ENCODE data around the gene SWI5.

The SWI5 gene

DNA sequence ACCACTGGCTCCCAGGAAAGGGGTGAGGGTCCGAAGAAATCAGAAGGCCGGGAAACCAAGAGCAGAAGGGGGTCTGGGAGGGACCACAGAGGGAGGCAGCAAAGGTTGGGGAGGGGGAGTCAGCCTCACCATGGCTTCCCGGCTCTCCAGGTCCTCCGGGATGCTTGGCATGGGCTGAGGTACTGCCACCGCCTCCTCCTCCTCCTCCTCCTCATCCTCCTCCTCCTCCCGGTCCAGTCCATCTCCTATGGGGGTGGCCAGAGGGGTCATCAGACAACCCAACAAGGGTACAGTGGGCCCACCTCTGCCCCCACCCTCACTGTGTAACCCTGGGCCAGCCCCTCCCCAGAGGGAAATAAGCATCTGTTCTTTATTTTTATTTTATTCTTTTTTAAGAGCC, 17.8 kb upstream of the SWI5 start:
- no peak for TF ChIP-seq EZH2phosphoT487 (IDR thresholded peaks at IDR 0.05; ENCODE audit: borderline replicate concordance, low read length)
- TF ChIP-seq, protein P1, sequence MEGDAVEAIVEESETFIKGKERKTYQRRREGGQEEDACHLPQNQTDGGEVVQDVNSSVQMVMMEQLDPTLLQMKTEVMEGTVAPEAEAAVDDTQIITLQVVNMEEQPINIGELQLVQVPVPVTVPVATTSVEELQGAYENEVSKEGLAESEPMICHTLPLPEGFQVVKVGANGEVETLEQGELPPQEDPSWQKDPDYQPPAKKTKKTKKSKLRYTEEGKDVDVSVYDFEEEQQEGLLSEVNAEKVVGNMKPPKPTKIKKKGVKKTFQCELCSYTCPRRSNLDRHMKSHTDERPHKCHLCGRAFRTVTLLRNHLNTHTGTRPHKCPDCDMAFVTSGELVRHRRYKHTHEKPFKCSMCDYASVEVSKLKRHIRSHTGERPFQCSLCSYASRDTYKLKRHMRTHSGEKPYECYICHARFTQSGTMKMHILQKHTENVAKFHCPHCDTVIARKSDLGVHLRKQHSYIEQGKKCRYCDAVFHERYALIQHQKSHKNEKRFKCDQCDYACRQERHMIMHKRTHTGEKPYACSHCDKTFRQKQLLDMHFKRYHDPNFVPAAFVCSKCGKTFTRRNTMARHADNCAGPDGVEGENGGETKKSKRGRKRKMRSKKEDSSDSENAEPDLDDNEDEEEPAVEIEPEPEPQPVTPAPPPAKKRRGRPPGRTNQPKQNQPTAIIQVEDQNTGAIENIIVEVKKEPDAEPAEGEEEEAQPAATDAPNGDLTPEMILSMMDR (IDR thresholded peaks at IDR 0.05; ENCODE audit: low read depth, low read length, poor library complexity, severe bottlenecking), result no peak
- H3K36me3 ChIP-seq (ENCODE audit: control insufficient read depth, low read length), result no peaks in the 10 kb centered on the region; the same call in 1 of the 2 replicates

DNA sequence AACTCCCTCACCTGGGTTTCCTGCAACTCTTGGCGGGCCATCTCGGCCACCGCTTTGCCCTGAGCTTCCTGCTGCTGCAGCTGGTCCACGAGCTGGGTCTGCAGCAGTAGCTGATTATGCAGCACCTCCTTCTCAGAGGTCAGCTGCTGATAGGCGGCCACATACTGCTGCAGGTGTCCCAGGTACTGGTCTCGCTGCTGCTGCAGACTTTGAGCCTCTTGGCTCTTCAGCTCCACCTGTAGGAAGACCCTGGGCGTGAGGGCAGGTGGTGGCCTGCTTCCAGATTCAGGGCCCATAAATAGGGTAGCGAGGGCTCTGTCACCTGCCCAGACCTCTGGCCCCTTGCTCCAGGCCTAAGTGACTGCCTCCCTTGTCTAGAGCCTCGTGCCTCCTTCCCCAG, 16.9 kb upstream of the SWI5 start:
- Histone ChIP-seq H3K4me2 (ENCODE audit: low read length) (no peak overlapping the region), H3K79me2 (ENCODE audit: control insufficient read depth, low read length) (no peaks in the 10 kb centered on the region), H3K27ac (ENCODE audit: low read depth, low read length) (no peak overlapping the region), H3K9me3 (ENCODE audit: control insufficient read depth, insufficient read depth, low read length) (no peaks in the 10 kb centered on the region), H3K27me3 (ENCODE audit: control insufficient read depth, low read length) (no peaks in the 10 kb centered on the region; the same call in 1 of the 2 replicates), H3K4me3 (ENCODE audit: low read length) (no peak overlapping the region), H3K9me2 (replicated peaks; ENCODE audit: control insufficient read depth, low read length) (no peaks in the 10 kb centered on the region), H4K20me1 (ENCODE audit: control insufficient read depth, insufficient read depth, low read depth, low read length) (no peaks in the 10 kb centered on the region; the same call in 1 of the 2 replicates), H3K4me1 (ENCODE audit: control insufficient read depth, low read length) (no peaks in the 10 kb centered on the region), H3F3A (ENCODE audit: control insufficient read depth, insufficient read depth) (no peaks in the 10 kb centered on the region), H3K36me3 (ENCODE audit: control insufficient read depth, low read length) (no peaks in the 10 kb centered on the region; the same call in 1 of the 2 replicates)
- TF ChIP-seq, protein P1 (IDR thresholded peaks at IDR 0.05; ENCODE audit: low read depth, low read length, poor library complexity, severe bottlenecking), result no peak
- no peak for TF ChIP-seq EZH2phosphoT487 (IDR thresholded peaks at IDR 0.05; ENCODE audit: borderline replicate concordance, low read length)

More for the DNA sequence above, 17.8 kb upstream of the SWI5 start:
- Histone ChIP-seq H3F3A (ENCODE audit: control insufficient read depth, insufficient read depth) (no peaks in the 10 kb centered on the region), H3K4me2 (ENCODE audit: low read length) (no peak overlapping the region), H3K79me2 (ENCODE audit: control insufficient read depth, low read length) (no peaks in the 10 kb centered on the region), H3K9me2 (replicated peaks; ENCODE audit: control insufficient read depth, low read length) (no peaks in the 10 kb centered on the region), H3K4me3 (ENCODE audit: low read length) (no peak overlapping the region), H3K27ac (ENCODE audit: low read depth, low read length) (no peak overlapping the region), H3K27me3 (ENCODE audit: control insufficient read depth, low read length) (peaks cover under 1% of the 10 kb centered on the region; the same call in 1 of the 2 replicates), H3K4me1 (ENCODE audit: control insufficient read depth, low read length) (peaks cover 1% of the 10 kb centered on the region), H4K20me1 (ENCODE audit: control insufficient read depth, insufficient read depth, low read depth, low read length) (no peaks in the 10 kb centered on the region; the same call in 1 of the 2 replicates), H3K9me3 (ENCODE audit: control insufficient read depth, insufficient read depth, low read length) (no peaks in the 10 kb centered on the region)

DNA sequence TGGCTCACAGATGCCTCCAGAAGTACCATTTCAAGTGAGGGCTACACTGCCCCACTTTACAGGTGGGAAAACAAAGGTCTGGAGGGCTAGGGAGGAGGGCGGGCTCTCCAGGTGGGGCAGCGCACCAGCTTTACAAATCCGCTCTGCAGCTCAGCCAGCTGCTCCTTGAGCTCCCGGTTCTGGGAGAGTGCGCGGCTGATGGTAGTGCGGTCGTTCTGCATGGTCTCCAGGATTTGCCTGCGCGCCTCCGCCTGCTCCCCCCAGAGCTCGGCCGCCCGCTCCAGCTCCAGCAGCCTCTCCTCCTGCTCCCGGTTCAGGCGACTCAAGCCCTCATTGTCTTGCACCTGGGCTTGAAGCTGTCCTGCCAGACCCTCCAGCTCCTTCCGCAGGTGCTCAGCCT, 15.7 kb upstream of the SWI5 start:
- no peaks in the 10 kb centered on the region for H3K9me2 ChIP-seq (replicated peaks; ENCODE audit: control insufficient read depth, low read length)
- no peak overlapping the region for H3K27ac ChIP-seq (ENCODE audit: low read depth, low read length)
- no peaks in the 10 kb centered on the region for H3K9me3 ChIP-seq (ENCODE audit: control insufficient read depth, insufficient read depth, low read length)
- no peaks in the 10 kb centered on the region for H3K4me1 ChIP-seq (ENCODE audit: control insufficient read depth, low read length)
- H3K36me3 ChIP-seq (ENCODE audit: control insufficient read depth, low read length), result no peaks in the 10 kb centered on the region; the same call in 1 of the 2 replicates
- no peaks in the 10 kb centered on the region for H4K20me1 ChIP-seq (ENCODE audit: control insufficient read depth, insufficient read depth, low read depth, low read length)
- H3K79me2 ChIP-seq (ENCODE audit: control insufficient read depth, low read length), result no peaks in the 10 kb centered on the region
- TF ChIP-seq, protein P1 (IDR thresholded peaks at IDR 0.05; ENCODE audit: low read depth, low read length, poor library complexity, severe bottlenecking), result no peak
- TF ChIP-seq EZH2phosphoT487 (IDR thresholded peaks at IDR 0.05; ENCODE audit: borderline replicate concordance, low read length), result no peak
- H3K4me2 ChIP-seq (ENCODE audit: low read length), result no peak overlapping the region
- no peaks in the 10 kb centered on the region for H3K27me3 ChIP-seq (ENCODE audit: control insufficient read depth, low read length)
- H3F3A ChIP-seq (ENCODE audit: control insufficient read depth, insufficient read depth), result no peaks in the 10 kb centered on the region
- H3K4me3 ChIP-seq (ENCODE audit: low read length), result no peak overlapping the region

Measured in DOHH2 (cell line).